ENCODE measurements around the gene NDUFA7. TPM values are rescaled to one million over a fixed set of nuclear protein-coding genes. Genes with fewer than 3 reads are reported as not detected.

The NDUFA7 gene
- total and polyA plus RNA-seq, 2 of the 13 experiments (the other 11 are each of a cell fraction or from before 2014, with no cell fraction given) = 64.5 to 71.5 TPM

- TF ChIP-seq ZNF569 (CRISPR knock-in tag; IDR thresholded peaks at IDR 0.05; ENCODE audit: borderline replicate concordance) = no peak
- no peak for TF ChIP-seq RBM22 (optimal IDR thresholded peaks at IDR 0.05; ENCODE audit: low read length)
- no peak for TF ChIP-seq ARNT (IDR thresholded peaks at IDR 0.05)
- TF ChIP-seq HDAC1 (CRISPR knock-in tag; IDR thresholded peaks at IDR 0.05) = peak; percentile 92
- no peak for TF ChIP-seq NFKB2 (CRISPR knock-in tag; IDR thresholded peaks at IDR 0.05; ENCODE audit: borderline replicate concordance)
- TF ChIP-seq, protein P1, sequence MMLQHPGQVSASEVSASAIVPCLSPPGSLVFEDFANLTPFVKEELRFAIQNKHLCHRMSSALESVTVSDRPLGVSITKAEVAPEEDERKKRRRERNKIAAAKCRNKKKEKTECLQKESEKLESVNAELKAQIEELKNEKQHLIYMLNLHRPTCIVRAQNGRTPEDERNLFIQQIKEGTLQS (CRISPR knock-in tag; IDR thresholded peaks at IDR 0.05) = no peak; the same call in 1 of the 2 replicates
- TF ChIP-seq ZNF17 (CRISPR knock-in tag; IDR thresholded peaks at IDR 0.05) = no peak
- TF ChIP-seq RXRA (CRISPR knock-in tag; IDR thresholded peaks at IDR 0.05) = peak; percentile 89; the same call in 1 of the 2 replicates
- no peak for TF ChIP-seq MAF1 (CRISPR knock-in tag; IDR thresholded peaks at IDR 0.05; ENCODE audit: borderline replicate concordance)
- TF ChIP-seq STAT5B (CRISPR knock-in tag; IDR thresholded peaks at IDR 0.05) = no peak
- TF ChIP-seq CREM (IDR thresholded peaks at IDR 0.05) = peak; percentile 85; the same call in 1 of the 2 replicates
- no peak for TF ChIP-seq CREM (CRISPR knock-in tag; IDR thresholded peaks at IDR 0.05)
- TF ChIP-seq PPARG (CRISPR knock-in tag; conservative IDR thresholded peaks at IDR 0.05) = peak; percentile 94
- TF ChIP-seq GZF1 (CRISPR knock-in tag; IDR thresholded peaks at IDR 0.05) = no peak
- no peak for TF ChIP-seq ZNF446 (CRISPR knock-in tag; IDR thresholded peaks at IDR 0.05)
- TF ChIP-seq NFAT5 (CRISPR knock-in tag; IDR thresholded peaks at IDR 0.05) = no peak
- TF ChIP-seq, protein P2, sequence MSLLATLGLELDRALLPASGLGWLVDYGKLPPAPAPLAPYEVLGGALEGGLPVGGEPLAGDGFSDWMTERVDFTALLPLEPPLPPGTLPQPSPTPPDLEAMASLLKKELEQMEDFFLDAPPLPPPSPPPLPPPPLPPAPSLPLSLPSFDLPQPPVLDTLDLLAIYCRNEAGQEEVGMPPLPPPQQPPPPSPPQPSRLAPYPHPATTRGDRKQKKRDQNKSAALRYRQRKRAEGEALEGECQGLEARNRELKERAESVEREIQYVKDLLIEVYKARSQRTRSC (CRISPR knock-in tag; IDR thresholded peaks at IDR 0.05; ENCODE audit: low read depth) = no peak
- peak; percentile 89 for TF ChIP-seq GFI1 (CRISPR knock-in tag; IDR thresholded peaks at IDR 0.05; ENCODE audit: borderline replicate concordance)
- no peak for TF ChIP-seq ZNF235 (CRISPR knock-in tag; IDR thresholded peaks at IDR 0.05; ENCODE audit: borderline replicate concordance)
- TF ChIP-seq ZNF3 (CRISPR knock-in tag; IDR thresholded peaks at IDR 0.05) = no peak
- TF ChIP-seq ZNF598 (CRISPR knock-in tag; IDR thresholded peaks at IDR 0.05; ENCODE audit: borderline replicate concordance) = no peak
- TF ChIP-seq SALL2 (CRISPR knock-in tag; IDR thresholded peaks at IDR 0.05) = no peak
- TF ChIP-seq, protein P3, sequence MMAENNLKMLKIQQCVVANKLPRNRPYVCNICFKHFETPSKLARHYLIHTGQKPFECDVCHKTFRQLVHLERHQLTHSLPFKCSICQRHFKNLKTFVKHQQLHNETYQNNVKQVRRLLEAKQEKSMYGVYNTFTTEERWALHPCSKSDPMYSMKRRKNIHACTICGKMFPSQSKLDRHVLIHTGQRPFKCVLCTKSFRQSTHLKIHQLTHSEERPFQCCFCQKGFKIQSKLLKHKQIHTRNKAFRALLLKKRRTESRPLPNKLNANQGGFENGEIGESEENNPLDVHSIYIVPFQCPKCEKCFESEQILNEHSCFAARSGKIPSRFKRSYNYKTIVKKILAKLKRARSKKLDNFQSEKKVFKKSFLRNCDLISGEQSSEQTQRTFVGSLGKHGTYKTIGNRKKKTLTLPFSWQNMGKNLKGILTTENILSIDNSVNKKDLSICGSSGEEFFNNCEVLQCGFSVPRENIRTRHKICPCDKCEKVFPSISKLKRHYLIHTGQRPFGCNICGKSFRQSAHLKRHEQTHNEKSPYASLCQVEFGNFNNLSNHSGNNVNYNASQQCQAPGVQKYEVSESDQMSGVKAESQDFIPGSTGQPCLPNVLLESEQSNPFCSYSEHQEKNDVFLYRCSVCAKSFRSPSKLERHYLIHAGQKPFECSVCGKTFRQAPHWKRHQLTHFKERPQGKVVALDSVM (CRISPR knock-in tag; IDR thresholded peaks at IDR 0.05) = peak; percentile 100
- TF ChIP-seq NCOA1 (CRISPR knock-in tag; IDR thresholded peaks at IDR 0.05) = no peak
Measured at GRCh38 chr19:8357007-8357521, 35.9 kb upstream of the NDUFA7 start (continued).

Data from HepG2 (cell line).